Measurements from ENCODE around the gene EVA1C. TPM values are rescaled to one million over a fixed set of nuclear protein-coding genes. Genes with fewer than 3 reads are reported as not detected.
"Not testable (repeated sequence)": the region's sequence is repeated elsewhere in the genome, so short reads cannot be mapped to it uniquely, and the experiment has no call there.

EVA1C gene
- polyA plus RNA-seq (ENCODE audit: insufficient read length) = 2.4 TPM
- long read RNA-seq, donor 1, partial matches to known transcripts = 0 of 1 reads
- long read RNA-seq, donor 1, other reads (novel, unspliced or antisense) = 0 of 1 reads
- long read RNA-seq, donor 2 = 0 reads
- long read RNA-seq, donor 3 = 0 reads
- long read RNA-seq, donor 4 = 0 reads
- long read RNA-seq, donor 5, partial matches to known transcripts = 0 of 1 reads
- long read RNA-seq, donor 5, other reads (novel, unspliced or antisense) = 0 of 1 reads
- long read RNA-seq, donor 6 = 0 reads
- long read RNA-seq, donor 7 = 0 reads
- long read RNA-seq, donor 8 = 0 reads

- DNase-seq = no peak
These were observed at the start of gene EVA1C for GRCh38 chr21:32412162-32413014. Gene EVA1C, plus strand, starts transcription at chr21:32412706. Its CDS starts 148 bp downstream, at chr21:32412854.

- no peak for DNase-seq
These were observed 48.1 kb upstream of the EVA1C start for GRCh38 chr21:32364387-32364786.

- DNase-seq = no peak
These were observed 47.7 kb upstream of the EVA1C start for GRCh38 chr21:32364796-32365195.

- DNase-seq = no peak
These were observed 46.3 kb upstream of the EVA1C start for GRCh38 chr21:32366191-32366590.

- no peak for DNase-seq
These were observed 45.3 kb upstream of the EVA1C start for GRCh38 chr21:32367158-32367557.

- DNase-seq = no peak
These were observed 44.1 kb upstream of the EVA1C start for GRCh38 chr21:32368386-32368785.

- not testable (repeated sequence) for DNase-seq
These were observed 43.5 kb upstream of the EVA1C start for GRCh38 chr21:32368961-32369360.

- no peak for DNase-seq
These were observed 41.3 kb upstream of the EVA1C start for GRCh38 chr21:32370998-32371766.

- DNase-seq = no peak
These were observed 40.6 kb upstream of the EVA1C start for GRCh38 chr21:32371913-32372314.

- no peak for DNase-seq
These were observed 39.8 kb upstream of the EVA1C start for GRCh38 chr21:32372755-32373154.

- DNase-seq = no peak
These were observed 35.0 kb upstream of the EVA1C start for GRCh38 chr21:32377506-32377905.

GRCh38 chr21:32377991-32378390 is 34.5 kb upstream of the EVA1C start:
- no peak for DNase-seq

- DNase-seq = no peak
These were observed 33.5 kb upstream of the EVA1C start for GRCh38 chr21:32378956-32379355.

GRCh38 chr21:32380940-32381339 is 31.6 kb upstream of the EVA1C start:
- no peak for DNase-seq

GRCh38 chr21:32381571-32381970 is 30.9 kb upstream of the EVA1C start:
- DNase-seq = no peak

GRCh38 chr21:32382108-32382644 is 30.3 kb upstream of the EVA1C start:
- DNase-seq = no peak

GRCh38 chr21:32383812-32384211 is 28.7 kb upstream of the EVA1C start:
- no peak for DNase-seq

- no peak for DNase-seq
These were observed 26.2 kb upstream of the EVA1C start for GRCh38 chr21:32386195-32386870.

GRCh38 chr21:32387151-32387550 is 25.4 kb upstream of the EVA1C start:
- DNase-seq = no peak

- no peak for DNase-seq
These were observed 24.2 kb upstream of the EVA1C start for GRCh38 chr21:32388306-32388705.

- no peak for DNase-seq
These were observed 23.0 kb upstream of the EVA1C start for GRCh38 chr21:32389337-32390015.
